Common myeloid progenitor, CD34-positive (primary cell): Measurements from ENCODE around the gene TAC3.

Source experiments
- CTCF ChIA-PET: fragments of 350-600 bp; sonication (Branson Sonifier 250); formaldehyde crosslinking; loops from one replicate; lab custom pipeline; 2021; ENCODE audit warnings: antibody characterized with exemption; lab: Charles Lee
- POLR2A ChIA-PET: fragments of 350-600 bp; sonication (Branson Sonifier 250); formaldehyde crosslinking; loops from one replicate; lab custom pipeline; 2021; ENCODE audit warnings: antibody characterized with exemption; lab: Charles Lee
- DNase-seq, 3 donors: peaks; one replicate each; pipeline versions ENCODE4 v3.0.0 to v3.0.0-alpha.2; 2013
- H3K27ac ChIP-seq, 2 experiments: 1 replicate in 1 of 2; 2 replicates in 1 of 2; pipeline ENCODE4 v1.7.0; 2013; ENCODE audit warnings: inconsistent platforms in 2 of 2, low read length in 2 of 2, mild to moderate bottlenecking in 2 of 2, low read depth in 1 of 2, moderate library complexity in 1 of 2; ENCODE audit not compliant: severe bottlenecking in 2 of 2, insufficient read depth in 1 of 2, poor library complexity in 1 of 2
- H3K27me3 ChIP-seq, 5 experiments: replicated peaks in 2 of 5; 1 replicate in 3 of 5; 2 replicates in 2 of 5; pipeline versions ENCODE4 v1.6.1 to v1.7.0; 2013; ENCODE audit warnings: low read length in 4 of 5, mild to moderate bottlenecking in 2 of 5, moderate library complexity in 2 of 5, inconsistent platforms in 1 of 5; ENCODE audit not compliant: insufficient read depth in 5 of 5, control insufficient read depth in 4 of 5
- H3K36me3 ChIP-seq, 4 experiments: 1 replicate in 2 of 4; 2 replicates in 2 of 4; pipeline versions ENCODE4 v1.6.1 to v1.7.0; 2013; ENCODE audit warnings: low read length in 3 of 4, control low read depth in 1 of 4, mild to moderate bottlenecking in 1 of 4; ENCODE audit not compliant: control insufficient read depth in 4 of 4, insufficient read depth in 4 of 4
- H3K4me1 ChIP-seq, 4 experiments: 1 replicate in 3 of 4; 2 replicates in 1 of 4; pipeline versions ENCODE4 v1.6.1 to v1.7.1; 2013; ENCODE audit warnings: low read length in 3 of 4, mild to moderate bottlenecking in 3 of 4, control low read depth in 1 of 4, inconsistent platforms in 1 of 4, moderate library complexity in 1 of 4; ENCODE audit not compliant: control insufficient read depth in 4 of 4, insufficient read depth in 4 of 4; ENCODE audit errors: control extremely low read depth in 1 of 4
- H3K4me3 ChIP-seq, 7 experiments: 1 replicate in 4 of 7; 2 replicates in 3 of 7; pipeline versions ENCODE4 v1.5.1 to v1.7.0; 2013; ENCODE audit warnings: mild to moderate bottlenecking in 7 of 7, low read length in 6 of 7, moderate library complexity in 6 of 7, inconsistent platforms in 2 of 7, low read depth in 2 of 7, control low read depth in 1 of 7; ENCODE audit not compliant: insufficient read depth in 4 of 7, control insufficient read depth in 1 of 7; ENCODE audit errors: extremely low read depth in 1 of 7
- H3K9me3 ChIP-seq, 5 experiments: 1 replicate in 4 of 5; 2 replicates in 1 of 5; pipeline versions ENCODE4 v1.6.1 to v1.7.1; 2013; ENCODE audit warnings: low read length in 4 of 5, mild to moderate bottlenecking in 2 of 5, inconsistent platforms in 1 of 5, low read depth in 1 of 5, moderate library complexity in 1 of 5; ENCODE audit not compliant: control insufficient read depth in 4 of 5, insufficient read depth in 2 of 5; ENCODE audit errors: control extremely low read depth in 1 of 5
- WGBS: methylation state at CpG from one replicate; pipeline ENCODE4 v1.1.5; 2013; ENCODE audit not compliant: insufficient coverage; 5-methylcytosine and 5-hydroxymethylcytosine counted together

Gene TAC3

GRCh38 chr12:57008178-57008577, 8.2 kb downstream of the TAC3 start:
- POLR2A ChIA-PET, result interaction anchor here (1.1 kb wide), 1 partner anchor 20 kb away, joined by 3 read pairs; no protein-coding TSS in a partner anchor
- Histone ChIP-seq H3K4me3 (no peak overlapping the region), H3K27me3 (peaks cover 0 to 5% (median 0%) of the 10 kb centered on the region in 5 experiments), H3K4me1 (peaks cover 9 to 24% (median 21%) of the 10 kb centered on the region in 4 experiments), H3K36me3 (peaks cover 7 to 16% (median 15%) of the 10 kb centered on the region in 4 experiments), H3K9me3 (no peaks in the 10 kb centered on the region), H3K27ac (no peak overlapping the region)
- CTCF ChIA-PET, result interaction anchor here (0.6 to 10.6 kb wide), 19 partner anchors 9 to 253 kb away, joined by 3 to 121 read pairs (median 5); partner anchors contain the start of genes STAT6 and TAC3
- peak; percentile 72 to 87 (median 83) for DNase-seq

GRCh38 chr12:57006809-57007475, 9.4 kb downstream of the TAC3 start:
- Histone ChIP-seq H3K27ac (no peak overlapping the region), H3K27me3 (no peaks in the 10 kb centered on the region), H3K36me3 (peaks cover 15 to 28% (median 26%) of the 10 kb centered on the region in 4 experiments), H3K4me3 (peak overlapping the region in 4 of 7 experiments; percentile 26 to 60 (median 41)), H3K9me3 (no peaks in the 10 kb centered on the region), H3K4me1 (peaks cover 9 to 24% (median 21%) of the 10 kb centered on the region in 4 experiments)
- WGBS, result 28% methylated on average over 8 of the region's 10 CpGs
- no peak for DNase-seq
- POLR2A ChIA-PET, result no interaction called here
- CTCF ChIA-PET, result interaction anchor here (0.6 to 10.6 kb wide), 12 partner anchors 11 to 249 kb away, joined by 3 to 121 read pairs (median 6); partner anchors contain the start of gene TAC3

GRCh38 chr12:57005980-57006808, 10.1 kb downstream of the TAC3 start, which contains the start of gene ZBTB39:
Gene ZBTB39 (minus strand): TSS chr12:57006546. CDS start chr12:57004917, 1,629 bp downstream.
- H3K4me1 ChIP-seq, result peaks cover 9 to 30% (median 23%) of the 10 kb centered on the region in 4 experiments
- CTCF ChIA-PET, result interaction anchor here (1.0 to 10.6 kb wide), 17 partner anchors 9 to 250 kb away, joined by 3 to 121 read pairs (median 9); partner anchors contain the start of genes HSD17B6, PRIM1 and TAC3
- H3K36me3 ChIP-seq, result peaks cover 16 to 35% (median 31%) of the 10 kb centered on the region in 4 experiments
- H3K27me3 ChIP-seq, result no peaks in the 10 kb centered on the region
- peak within 1 kb of the TSS; percentile 70 to 89 (median 81) for H3K4me3 ChIP-seq
- no peaks in the 10 kb centered on the region for H3K9me3 ChIP-seq
- H3K27ac ChIP-seq, result peak within 1 kb of the TSS; percentile 55 to 77
- WGBS, result under 1% methylated on average over 39 of the region's 94 CpGs
- peak; percentile 64 to 79 (median 73) for DNase-seq
- POLR2A ChIA-PET, result no interaction called here

GRCh38 chr12:57004651-57005050, 11.7 kb downstream of the TAC3 start:
- no peak for DNase-seq
- H3K27ac ChIP-seq, result no peak overlapping the region
- CTCF ChIA-PET, result interaction anchor here (0.9 to 10.6 kb wide), 18 partner anchors 8 to 249 kb away, joined by 3 to 121 read pairs (median 12); partner anchors contain the start of genes HSD17B6, PRIM1 and TAC3
- H3K4me3 ChIP-seq, result peak overlapping the region in 3 of 7 experiments; percentile 84 to 89 (median 85)
- no peaks in the 10 kb centered on the region for H3K9me3 ChIP-seq
- 98% methylated on average over 6 of the region's 6 CpGs for WGBS
- peaks cover 9 to 30% (median 23%) of the 10 kb centered on the region in 4 experiments for H3K4me1 ChIP-seq
- POLR2A ChIA-PET, result interaction anchor here (0.6 to 0.8 kb wide), 2 partner anchors 13 to 58 kb away, joined by 3 read pairs; no protein-coding TSS in a partner anchor
- peaks cover 18 to 49% (median 44%) of the 10 kb centered on the region in 4 experiments for H3K36me3 ChIP-seq
- H3K27me3 ChIP-seq, result no peaks in the 10 kb centered on the region

- CTCF ChIA-PET, result interaction anchor here (1.3 to 10.6 kb wide), 11 partner anchors 9 to 247 kb away, joined by 3 to 121 read pairs (median 18); partner anchors contain the start of genes HSD17B6, PRIM1 and TAC3
- peaks cover 9 to 30% (median 23%) of the 10 kb centered on the region in 4 experiments for H3K4me1 ChIP-seq
These were observed 12.9 kb downstream of the TAC3 start for GRCh38 chr12:57003395-57003794.

GRCh38 chr12:57001448-57001906, 14.9 kb downstream of the TAC3 start:
- ChIA-PET CTCF (interaction anchor here (0.6 to 9.3 kb wide), 20 partner anchors 10 to 253 kb away, joined by 3 to 74 read pairs (median 4); partner anchors contain the start of genes NEMP1, PRIM1, STAT6 and TAC3), POLR2A (interaction anchor here (1.5 kb wide), 1 partner anchor 13 kb away, joined by 5 read pairs; no protein-coding TSS in a partner anchor)
- peaks cover 18 to 58% (median 49%) of the 10 kb centered on the region in 4 experiments for H3K36me3 ChIP-seq
- peaks cover 9 to 22% (median 15%) of the 10 kb centered on the region in 4 experiments for H3K4me1 ChIP-seq
- H3K27me3 ChIP-seq, result no peaks in the 10 kb centered on the region
- 43% methylated on average over 8 of the region's 13 CpGs for WGBS
- H3K9me3 ChIP-seq, result no peaks in the 10 kb centered on the region
- peak; percentile 69 to 86 (median 79) for DNase-seq
- H3K27ac ChIP-seq, result no peak overlapping the region
- H3K4me3 ChIP-seq, result no peak overlapping the region

More at GRCh38 chr12:57003395-57003794, 12.9 kb downstream of the TAC3 start:
- H3K9me3 ChIP-seq, result no peaks in the 10 kb centered on the region
- H3K4me3 ChIP-seq, result no peak overlapping the region
- DNase-seq, result no peak
- H3K27ac ChIP-seq, result no peak overlapping the region
- H3K27me3 ChIP-seq, result no peaks in the 10 kb centered on the region
- WGBS, result 98% methylated on average over 13 of the region's 13 CpGs
- POLR2A ChIA-PET, result no interaction called here
- H3K36me3 ChIP-seq, result peaks cover 18 to 55% (median 48%) of the 10 kb centered on the region in 4 experiments
